HG03103 (cell line): ENCODE results near the gene ABCB10.
A peak's percentile ranks its signal among the peaks of the same experiment; 100 is the strongest.
"Not testable (repeated sequence)": the region's sequence is repeated elsewhere in the genome, so short reads cannot be mapped to it uniquely, and the experiment has no call there.

Source experiments
- ATAC-seq: cut with Tn5 transposase; IDR thresholded peaks from one replicate; pipeline ENCODE4 v1.9.1; 2021; ENCODE audit warnings: low read depth; ENCODE audit not compliant: unreplicated experiment

ABCB10 gene

DNA sequence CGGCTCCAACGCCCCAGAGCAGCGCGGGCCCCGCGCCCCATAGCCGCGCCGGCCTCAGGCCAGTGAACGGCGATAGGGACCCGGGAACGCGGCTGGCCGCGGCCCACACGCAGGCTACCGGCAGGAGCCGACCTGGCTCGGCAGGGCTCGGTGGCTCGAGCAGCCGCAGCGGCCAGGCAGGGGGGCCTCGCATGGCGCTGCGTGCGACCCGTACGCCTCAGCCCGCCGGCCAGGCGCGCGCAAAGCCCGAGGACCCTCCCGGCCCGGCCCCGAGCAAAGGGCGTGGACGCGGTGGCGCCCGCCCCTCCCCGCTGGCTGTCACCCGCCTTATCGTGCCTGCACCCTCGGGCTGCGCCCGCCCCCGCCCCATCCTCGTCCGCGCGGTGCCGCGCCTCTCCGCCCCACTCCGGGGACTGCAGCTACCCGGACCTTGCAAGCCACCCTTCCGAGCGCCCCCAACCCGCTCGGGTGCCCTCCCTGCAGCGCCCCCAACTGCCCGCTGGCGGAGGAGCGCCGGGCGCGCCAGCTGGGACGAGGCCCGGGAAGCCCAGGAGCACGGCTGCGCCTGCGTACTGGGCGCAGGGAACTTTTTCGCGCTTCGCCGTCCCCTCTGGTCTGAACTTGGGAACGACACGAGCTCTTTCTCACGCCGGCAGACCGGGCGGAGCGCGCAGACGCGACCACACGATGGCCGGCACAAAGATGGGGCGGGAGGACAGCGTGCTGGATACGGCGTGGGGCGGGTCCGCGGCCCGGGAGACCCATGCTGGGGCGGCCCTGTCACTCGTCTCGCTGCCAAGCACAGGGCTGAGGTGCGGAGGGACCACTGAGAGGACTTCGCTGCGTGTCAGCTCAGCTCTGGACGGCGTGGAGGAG lies at the start of gene ABCB10:
Gene ABCB10 (minus strand): TSS at position 248 of the 876 bp plus-strand sequence. CDS start 55 bp downstream, at position 193.
- ATAC-seq: peak; percentile 74

DNA sequence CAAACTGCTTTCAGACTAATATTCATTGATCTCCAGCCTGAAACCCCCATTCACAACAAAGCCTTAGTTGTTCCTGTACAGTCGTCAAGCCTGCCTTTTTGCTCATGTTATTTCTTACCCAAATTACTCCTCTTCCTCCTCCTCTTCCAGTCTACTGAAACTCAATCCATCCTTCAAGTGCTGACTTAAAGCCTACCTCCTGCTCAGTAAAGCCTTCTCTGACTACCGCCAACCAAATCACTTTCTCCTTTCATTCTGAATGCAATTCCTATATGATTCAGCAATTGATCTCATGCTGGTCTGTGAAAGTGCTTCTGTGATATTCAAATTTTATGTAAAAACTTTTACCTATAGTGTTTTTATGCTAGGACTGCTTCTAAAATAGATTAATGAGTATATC lies 48.9 kb upstream of the ABCB10 start:
- ATAC-seq: no peak

DNA sequence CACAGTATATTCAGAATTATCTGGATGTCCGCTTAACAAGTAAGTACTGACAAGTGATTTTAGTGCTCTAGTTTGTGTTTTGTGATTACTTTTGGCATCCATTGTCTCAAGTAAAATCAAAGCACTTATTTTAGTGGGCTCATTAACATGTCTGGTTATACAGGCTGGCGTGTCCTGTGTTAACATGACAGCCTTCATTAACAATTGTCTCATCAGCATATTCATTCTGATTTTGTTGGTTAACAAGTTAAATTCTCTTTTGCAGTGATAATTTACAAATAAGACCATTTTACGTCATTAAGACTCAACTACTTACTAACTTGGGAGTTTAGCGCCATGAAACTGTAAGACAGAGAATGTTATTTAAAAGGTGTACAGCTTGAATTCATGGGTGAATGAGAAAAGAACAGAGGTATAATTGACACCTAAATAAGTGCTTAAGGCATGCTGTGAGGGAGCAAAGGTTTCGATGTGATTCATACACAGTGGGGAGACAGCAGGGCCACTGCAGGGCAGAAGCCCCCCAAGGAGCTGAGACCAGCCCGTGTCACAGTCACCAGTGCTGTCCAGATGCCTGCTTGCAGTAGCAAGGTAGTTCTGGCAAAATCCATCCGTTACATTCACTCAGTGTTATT lies 45.0 kb upstream of the ABCB10 start:
- no peak for ATAC-seq

DNA sequence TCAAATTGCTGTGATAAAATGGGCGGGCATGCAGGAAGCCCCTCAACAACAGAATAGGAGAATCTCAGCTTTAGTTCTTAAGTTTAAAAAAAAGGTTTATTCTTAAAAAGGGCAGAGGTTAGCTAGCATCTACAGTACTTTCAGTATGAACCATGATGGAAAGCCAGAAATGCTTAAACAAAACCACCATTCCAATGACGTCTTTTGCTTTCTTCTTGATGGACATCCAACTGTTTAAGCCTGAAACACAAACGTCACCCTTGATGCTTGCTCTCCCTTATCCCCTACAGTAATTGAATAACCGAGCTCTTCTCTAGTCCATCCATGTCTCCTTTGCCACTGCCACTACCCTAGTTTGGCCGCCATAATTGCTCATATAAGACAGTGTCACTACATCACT lies 41.7 kb upstream of the ABCB10 start:
- ATAC-seq: no peak

DNA sequence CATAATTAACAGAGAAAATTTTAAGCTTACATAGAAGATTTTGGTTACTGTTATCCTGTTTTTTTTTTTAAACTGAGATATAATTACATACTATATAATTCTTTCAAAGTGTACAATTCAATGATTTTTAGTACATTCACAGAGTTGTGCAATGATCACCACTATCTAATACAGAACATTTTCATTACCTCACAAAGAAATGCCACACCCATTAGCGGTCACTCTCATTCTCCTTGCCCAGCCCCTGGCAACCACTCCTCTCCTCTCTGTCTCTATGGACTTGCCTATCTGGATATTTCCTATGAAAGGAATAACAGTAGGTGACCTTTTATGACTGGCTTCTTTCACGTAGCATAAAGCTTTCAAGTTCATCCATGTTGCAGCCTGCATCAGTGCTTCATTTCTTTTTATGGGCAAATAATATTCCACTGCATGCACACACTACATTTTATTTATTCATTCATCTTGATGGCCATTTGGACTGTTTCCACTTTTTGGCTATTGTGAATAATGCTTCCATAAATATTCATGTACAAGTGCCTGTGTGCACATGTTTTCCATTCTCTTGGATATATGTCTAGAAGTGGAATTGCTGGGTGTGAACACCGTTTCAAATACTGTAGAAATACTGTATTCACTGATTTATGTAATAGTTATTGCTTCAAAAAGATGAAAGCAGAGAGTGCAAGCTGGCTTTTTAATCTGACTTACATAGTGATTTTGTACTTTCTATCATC lies 40.9 kb upstream of the ABCB10 start:
- ATAC-seq: no peak

DNA sequence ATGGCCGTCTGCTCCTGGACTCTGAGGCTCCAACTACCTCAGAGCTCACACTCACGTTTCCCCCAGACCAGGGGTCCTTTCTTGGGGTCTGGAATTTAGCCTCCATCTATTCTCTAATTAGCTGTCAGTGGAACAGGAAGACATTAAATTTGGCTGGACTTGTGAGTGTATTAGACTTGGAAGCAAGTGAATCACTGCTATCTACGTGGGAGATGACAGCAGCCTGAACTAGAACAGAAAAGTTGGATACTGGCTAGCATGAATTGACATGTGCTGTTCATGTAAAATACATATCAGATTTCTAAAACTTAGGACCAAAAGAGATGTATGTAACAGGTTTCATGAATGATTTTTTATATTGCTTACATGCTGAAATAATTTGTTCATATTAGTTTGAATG lies 39.4 kb upstream of the ABCB10 start:
- ATAC-seq: no peak

DNA sequence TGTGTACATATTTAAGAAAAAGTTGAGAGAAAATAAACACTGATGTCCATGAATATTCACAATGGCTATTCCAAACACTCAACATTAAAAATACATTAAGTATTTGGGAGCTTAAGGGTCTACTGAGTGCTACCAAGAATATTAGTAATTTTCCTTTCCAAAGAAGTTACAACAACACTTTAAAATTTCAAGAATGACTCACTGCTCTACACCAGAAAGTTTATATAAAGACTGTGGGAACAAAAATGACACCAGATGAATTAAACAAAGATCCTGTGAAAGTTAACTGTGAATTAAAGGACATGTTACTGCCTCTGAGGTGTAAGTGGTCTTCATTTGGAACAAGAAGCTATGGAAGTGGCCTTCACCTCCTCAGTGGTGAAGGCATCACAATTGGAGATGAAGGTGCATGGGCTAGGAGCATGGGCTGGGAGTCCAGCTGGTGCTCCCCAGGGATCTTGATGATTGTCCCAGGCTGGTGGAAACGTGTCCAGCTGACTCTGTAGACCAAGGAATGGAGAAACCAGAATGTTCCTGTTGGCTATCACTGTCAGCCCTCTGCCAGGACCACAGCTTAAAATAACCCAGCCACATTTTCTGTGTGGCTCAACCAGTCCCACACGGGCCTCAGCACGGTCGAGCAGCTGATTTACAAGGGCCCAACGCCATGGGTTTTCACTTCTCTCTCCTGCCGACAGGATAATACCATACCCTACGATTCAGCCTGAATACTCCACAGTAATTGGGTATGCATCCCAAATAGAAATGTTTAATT lies 38.6 kb upstream of the ABCB10 start:
- no peak for ATAC-seq

DNA sequence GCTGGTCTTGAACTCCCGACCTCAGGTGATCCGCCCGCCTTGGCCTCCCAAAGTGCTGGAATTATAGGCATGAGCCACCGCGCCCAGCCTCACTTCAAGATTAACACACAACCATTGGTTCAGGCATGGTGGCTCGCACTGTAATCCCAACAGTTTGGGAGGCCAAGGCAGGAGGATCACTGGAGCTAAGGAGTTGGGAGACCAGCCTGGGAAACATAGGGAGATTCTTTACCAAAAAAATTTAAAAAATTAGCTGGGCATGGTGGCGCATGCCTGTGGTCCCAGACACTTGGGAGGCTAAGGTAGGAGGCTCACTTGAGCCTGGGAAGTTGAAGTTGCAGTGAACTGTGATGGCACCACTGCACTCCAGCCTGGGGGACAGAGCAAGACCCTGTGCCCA lies 37.4 kb upstream of the ABCB10 start:
- ATAC-seq: not testable (repeated sequence)

DNA sequence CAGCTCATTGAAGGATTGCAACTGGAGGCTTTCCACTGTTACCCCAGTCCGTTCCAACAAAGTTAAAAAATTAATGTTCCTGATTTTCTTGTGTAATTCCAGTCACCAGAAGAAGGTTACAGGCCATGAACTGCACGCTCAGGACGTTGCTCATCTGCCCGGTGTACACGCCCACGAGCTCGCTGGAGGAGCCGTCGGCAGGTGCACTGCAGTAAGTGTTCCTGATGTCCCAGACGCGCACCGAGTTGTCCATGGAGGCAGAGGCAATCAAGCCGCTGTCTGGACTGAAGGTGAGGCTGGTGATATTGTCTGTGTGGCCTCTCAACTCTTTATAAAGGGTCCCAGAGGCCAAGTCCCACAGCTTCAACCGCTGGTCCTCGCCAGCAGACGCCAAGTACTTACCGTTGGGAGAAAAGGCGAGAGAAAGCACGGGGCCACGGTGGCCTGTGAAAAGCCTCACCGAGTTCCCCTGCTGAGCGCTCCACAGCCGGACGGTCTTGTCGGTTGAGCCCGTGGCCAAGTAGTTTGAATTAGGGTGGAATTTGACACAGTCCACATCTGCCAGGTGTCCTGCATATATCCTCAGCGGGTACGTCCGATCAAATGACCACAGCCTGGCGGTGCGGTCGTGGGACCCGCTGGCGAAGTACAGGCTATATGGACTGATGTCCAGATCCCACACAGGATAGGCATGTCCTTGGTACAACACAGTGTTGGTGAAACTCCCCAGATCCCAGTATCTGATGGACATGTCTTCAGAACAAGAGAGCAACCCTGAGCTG lies 35.9 kb upstream of the ABCB10 start:
- ATAC-seq: no peak

DNA sequence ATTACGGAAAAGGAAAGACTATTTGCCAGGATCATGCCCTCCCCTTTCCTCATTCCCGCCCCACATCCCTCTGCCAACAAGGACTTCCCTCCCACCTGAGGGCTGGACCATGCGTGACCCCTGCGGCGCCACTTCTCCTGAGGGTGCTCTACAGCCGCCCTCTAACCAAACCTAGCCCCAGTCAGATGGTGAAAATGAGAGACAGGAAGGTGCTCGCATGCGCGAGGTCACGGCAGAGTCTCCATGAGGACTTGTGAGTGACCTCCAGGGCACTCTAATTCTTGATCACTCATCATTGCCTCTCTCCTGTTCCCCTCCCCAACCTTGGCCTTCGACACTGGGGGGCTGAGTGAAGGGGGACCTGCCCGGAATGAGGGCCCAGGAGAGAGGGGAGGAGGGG lies 35.3 kb upstream of the ABCB10 start:
- no peak for ATAC-seq

DNA sequence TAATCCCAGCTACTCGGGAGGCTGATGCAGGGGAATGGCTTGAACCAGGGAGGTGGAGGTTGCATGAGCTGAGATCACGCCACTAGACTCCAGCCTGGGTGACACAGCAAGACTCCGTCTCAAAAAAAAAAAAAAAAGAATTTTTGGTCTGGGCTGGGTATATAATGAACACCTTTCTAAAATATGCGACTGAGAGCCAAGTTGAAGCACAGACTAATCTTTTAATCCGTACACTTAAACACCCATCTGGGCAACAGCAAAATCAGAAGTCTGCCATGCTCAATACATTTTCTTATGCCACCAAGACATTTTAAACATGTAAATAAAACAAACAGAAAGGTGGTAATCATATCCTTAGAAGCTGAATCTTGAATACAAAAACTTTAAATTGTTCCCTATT lies 31.6 kb upstream of the ABCB10 start:
- ATAC-seq: no peak

DNA sequence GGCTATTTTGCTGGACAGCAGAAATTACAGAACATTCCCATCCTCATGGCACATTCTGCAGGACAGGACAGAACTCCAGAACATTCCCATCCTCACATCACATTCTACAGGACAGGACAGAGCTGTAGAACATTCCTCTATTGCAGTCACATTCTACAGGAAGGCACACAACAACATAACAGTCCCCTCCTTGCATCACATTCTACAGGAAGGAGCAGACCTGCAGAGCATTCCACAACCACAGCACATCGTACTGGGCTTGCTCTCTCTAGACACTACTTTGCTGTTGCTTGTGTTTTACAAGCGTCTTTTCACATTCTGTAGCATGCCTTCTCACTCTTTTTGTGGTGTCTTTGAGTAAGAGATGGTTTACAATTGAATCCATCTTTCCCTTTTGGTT lies 26.8 kb upstream of the ABCB10 start:
- no peak for ATAC-seq

DNA sequence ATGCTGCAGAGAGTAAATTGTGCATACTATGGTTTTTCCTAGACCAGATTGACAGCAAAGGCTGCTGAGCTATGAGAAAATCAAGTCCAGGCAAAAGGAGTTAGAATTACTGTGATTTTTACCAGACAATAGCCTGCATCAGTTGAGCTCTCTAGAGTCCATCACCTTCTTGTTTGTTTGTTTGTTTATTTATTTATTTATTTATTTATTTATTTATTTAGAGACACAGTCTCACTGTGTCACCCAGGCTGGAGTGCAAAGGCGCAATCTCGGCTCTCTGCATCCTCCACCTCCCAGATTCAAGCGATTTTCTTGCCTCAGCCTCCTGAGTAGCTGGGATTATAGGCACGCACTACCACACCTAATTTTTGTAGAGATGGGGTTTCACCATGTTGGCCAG lies 24.2 kb upstream of the ABCB10 start:
- ATAC-seq: no peak

DNA sequence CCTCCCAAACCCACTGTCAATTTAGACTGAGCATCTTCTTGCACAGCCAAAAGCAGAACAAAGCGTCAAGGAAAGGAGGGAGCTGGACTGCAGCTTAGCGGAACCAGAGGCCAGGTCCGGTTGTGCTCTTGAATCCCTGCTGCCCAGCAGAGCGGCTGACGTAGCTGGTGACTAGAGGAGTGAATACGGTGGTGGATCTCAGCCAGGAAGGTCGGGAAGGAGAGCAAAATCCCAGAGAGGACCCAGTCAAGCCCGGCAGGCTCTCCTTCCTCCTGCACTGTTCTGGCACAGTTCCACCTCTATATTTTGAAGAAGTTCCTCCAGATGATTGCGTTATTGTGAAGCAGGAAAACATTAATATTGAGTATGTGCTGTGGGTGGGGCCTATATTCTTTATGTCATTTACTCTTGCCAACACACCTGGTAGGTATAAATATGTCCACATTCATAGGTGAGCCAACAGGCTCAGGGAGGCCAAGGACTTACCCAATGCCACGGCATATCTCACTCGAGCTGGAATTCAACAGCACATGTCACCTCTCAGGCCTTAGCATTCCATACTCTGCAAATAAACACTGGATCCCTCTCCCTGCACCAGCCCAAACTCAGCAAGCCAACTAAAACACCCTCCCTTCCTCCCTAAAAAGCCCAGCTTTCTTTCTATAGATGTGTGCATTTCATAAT lies 23.6 kb upstream of the ABCB10 start:
- no peak for ATAC-seq

DNA sequence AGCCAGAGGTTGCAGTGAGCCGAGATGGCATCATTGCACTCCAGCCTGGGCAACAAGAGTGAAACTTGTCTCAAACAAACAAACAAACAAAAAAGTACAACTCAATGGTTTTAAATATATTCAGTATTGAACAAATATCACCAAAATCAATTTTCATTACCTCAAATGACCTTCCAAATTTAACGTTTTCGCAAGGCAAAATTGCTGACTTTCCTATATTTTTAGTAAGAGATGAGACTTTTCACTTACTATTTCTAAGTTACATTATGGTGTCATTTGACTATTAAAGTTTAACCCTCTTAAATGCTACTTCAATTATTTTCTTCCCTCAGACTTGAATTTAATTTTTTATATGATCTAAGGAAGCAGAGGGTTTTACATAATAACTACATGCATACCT lies 23.0 kb upstream of the ABCB10 start:
- no peak for ATAC-seq

DNA sequence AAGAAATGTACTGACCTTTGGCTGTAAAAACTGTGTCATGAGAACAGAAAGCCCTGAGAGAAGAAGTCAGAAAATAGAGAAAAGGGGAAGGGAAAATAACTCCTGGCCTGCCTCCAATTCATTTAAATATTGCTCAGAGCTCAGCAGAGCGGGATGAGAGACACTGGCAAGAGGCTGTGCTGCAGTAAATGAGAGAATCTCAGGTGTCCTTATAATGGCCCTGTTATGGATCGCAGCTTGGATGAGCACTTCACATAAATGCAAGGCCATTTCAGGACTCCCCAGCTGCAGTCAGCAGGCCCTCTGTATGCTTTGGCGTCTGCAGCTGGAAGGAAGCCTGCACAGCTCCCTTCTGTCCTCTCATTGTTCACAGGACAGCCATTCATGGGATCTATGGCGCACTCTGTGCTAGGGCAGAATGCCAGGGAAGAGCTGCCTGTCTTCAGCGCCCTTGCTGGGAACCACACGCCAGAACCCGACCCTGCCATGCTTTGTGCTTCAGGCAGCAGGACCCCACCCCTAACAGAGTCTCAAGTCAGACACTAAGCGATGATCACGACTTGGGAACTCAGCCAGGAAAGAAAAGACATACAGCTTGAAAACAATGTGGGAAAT lies 20.7 kb upstream of the ABCB10 start:
- ATAC-seq: peak; percentile 83

DNA sequence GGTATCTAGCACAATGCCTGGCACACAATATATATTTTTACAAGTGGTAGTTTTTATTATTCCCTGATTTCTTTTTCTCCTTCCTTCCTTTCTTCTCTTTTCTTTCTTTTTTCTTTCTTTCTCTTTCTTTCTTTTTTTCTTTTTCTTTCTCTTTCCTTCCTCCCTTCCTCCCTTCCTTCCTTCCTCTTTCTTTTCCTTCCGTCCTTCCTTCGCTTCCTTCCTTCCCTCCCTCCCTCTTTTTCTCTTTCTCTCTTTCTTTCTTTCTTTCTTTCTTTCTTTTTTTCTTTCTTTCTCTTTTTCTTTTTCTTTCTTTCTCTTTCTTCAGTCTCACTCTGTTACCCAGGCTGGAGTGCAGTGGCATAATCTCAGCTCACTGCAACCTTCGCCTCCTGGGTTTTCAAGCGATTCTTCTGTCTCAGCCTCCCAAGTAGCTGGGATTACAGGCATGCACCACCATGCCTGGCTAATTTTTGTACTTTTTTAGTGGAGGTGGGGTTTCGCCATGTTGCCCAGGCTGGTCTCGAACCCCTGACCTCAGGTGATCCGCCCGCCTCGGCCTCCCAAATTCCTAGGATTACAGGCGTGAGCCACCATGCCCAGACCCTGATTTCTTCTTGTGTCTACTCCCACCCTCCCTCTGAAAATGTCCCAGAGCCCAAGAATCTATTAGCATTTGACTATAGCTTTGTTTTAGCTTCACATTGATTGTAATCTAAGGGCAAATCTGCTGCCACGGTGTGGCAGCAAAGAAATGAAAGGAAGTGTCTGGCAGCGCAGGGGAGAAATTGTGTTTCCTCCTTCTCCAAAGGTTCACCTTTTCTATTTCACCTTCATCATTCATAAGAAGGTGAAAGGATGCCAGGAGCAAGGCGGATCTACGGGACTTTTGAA lies 19.9 kb upstream of the ABCB10 start:
- no peak for ATAC-seq
